ENCODE measurements around the gene ANOS1.
"Not testable (repeated sequence)": the region's sequence is repeated elsewhere in the genome, so short reads cannot be mapped to it uniquely, and the experiment has no call there.

The ANOS1 gene

GRCh38 chrX:8591501-8591900 lies 140.4 kb downstream of the ANOS1 start:
- DNase-seq, result no peak

- DNase-seq, result no peak
These were observed 145.0 kb downstream of the ANOS1 start for GRCh38 chrX:8586953-8587352.

GRCh38 chrX:8579602-8580001 lies 152.3 kb downstream of the ANOS1 start:
- DNase-seq, result no peak

GRCh38 chrX:8576821-8577220 lies 155.1 kb downstream of the ANOS1 start:
- DNase-seq, result no peak

- DNase-seq, result no peak
These were observed 166.2 kb downstream of the ANOS1 start for GRCh38 chrX:8565729-8566128.

- DNase-seq, result no peak
These were observed 183.5 kb downstream of the ANOS1 start for GRCh38 chrX:8548446-8548845.

- DNase-seq, result no peak
These were observed 185.2 kb downstream of the ANOS1 start for GRCh38 chrX:8546715-8547114.

- DNase-seq, result no peak
These were observed 211.1 kb downstream of the ANOS1 start for GRCh38 chrX:8520791-8521190.

GRCh38 chrX:8520178-8520577 lies 211.8 kb downstream of the ANOS1 start:
- no peak for DNase-seq

GRCh38 chrX:8504451-8504850 lies 227.5 kb downstream of the ANOS1 start:
- no peak for DNase-seq

GRCh38 chrX:8502101-8502500 lies 229.8 kb downstream of the ANOS1 start:
- not testable (repeated sequence) for DNase-seq

- DNase-seq, result no peak
These were observed 231.7 kb downstream of the ANOS1 start for GRCh38 chrX:8500203-8500602.

GRCh38 chrX:8495036-8495435 lies 236.9 kb downstream of the ANOS1 start:
- DNase-seq, result not testable (repeated sequence)

- no peak for DNase-seq
These were observed 247.5 kb downstream of the ANOS1 start for GRCh38 chrX:8484360-8484949.

All from activated CD4-positive, alpha-beta T cell treated with anti-CD3 and anti-CD28 coated beads, Interleukin-2, Interleukin-6, amounts not matched to agents 100 ng/mL and 50 ng/mL, durations not matched to agents 16 hours and 8 hours (primary cell).